Activated B cell treated with CpG ODN at 0.5 μM for 24 hours (primary cell): ENCODE data around the gene CHMP2A. TPM values are rescaled to one million over a fixed set of nuclear protein-coding genes. Genes with fewer than 3 reads are reported as not detected.
"Not testable (repeated sequence)": the region's sequence is repeated elsewhere in the genome, so short reads cannot be mapped to it uniquely, and the experiment has no call there.

Source experiments
- ATAC-seq: fragments of 200-7000 bp; cut with Tn5 transposase; one replicate; pipeline ENCODE4 v1.10.0; 2021; ENCODE audit warnings: low read depth, mild to moderate bottlenecking, moderate library complexity
- CTCF ChIA-PET: fragments of 350-600 bp; sonication (Branson Sonifier 250); formaldehyde crosslinking; loops from one replicate; lab custom pipeline; 2021; ENCODE audit warnings: antibody characterized with exemption; lab: Charles Lee
- POLR2A ChIA-PET: fragments of 350-600 bp; sonication (Branson Sonifier 250); formaldehyde crosslinking; loops from one replicate; lab custom pipeline; 2021; ENCODE audit warnings: antibody characterized with exemption; lab: Charles Lee
- DNase-seq: peaks from one replicate; pipeline ENCODE4 v3.0.0; 2022
- H3K27ac Mint-ChIP-seq: one replicate; pipeline ENCODE4 v1.8.0; 2020; ENCODE audit warnings: mixed read lengths
- H3K27me3 Mint-ChIP-seq: one replicate; pipeline ENCODE4 v1.8.0; 2021; ENCODE audit warnings: mixed read lengths
- H3K36me3 Mint-ChIP-seq: one replicate; pipeline ENCODE4 v1.8.0; 2021; ENCODE audit warnings: low read depth, mixed read lengths
- H3K4me1 Mint-ChIP-seq: one replicate; pipeline ENCODE4 v1.8.0; 2021; ENCODE audit warnings: mixed read lengths
- H3K4me3 Mint-ChIP-seq: one replicate; pipeline ENCODE4 v1.8.0; 2020; ENCODE audit warnings: mild to moderate bottlenecking, mixed read lengths
- H3K9me3 Mint-ChIP-seq: one replicate; pipeline ENCODE4 v1.8.0; 2020; ENCODE audit warnings: mixed read lengths
- CTCF ChIP-seq: fragments of 200-600 bp; IDR thresholded peaks from one replicate; pipeline ENCODE4 v1.8.0; 2022; ENCODE audit warnings: antibody characterized with exemption, mild to moderate bottlenecking
- intact Hi-C: fragments of 100-400 bp; cut with micrococcal nuclease; formaldehyde crosslinking; loops from one replicate; pipeline ENCODE4 v1.15.1; 2024
- total RNA-seq: library from RNA; stranded (reverse); gene quantifications from 2 replicates; pipeline ENCODE4 v1.2.3, GENCODE V29; 2022

The CHMP2A gene
- total RNA-seq, 1 donor from 2014 or later, result 95.6 TPM

DNA sequence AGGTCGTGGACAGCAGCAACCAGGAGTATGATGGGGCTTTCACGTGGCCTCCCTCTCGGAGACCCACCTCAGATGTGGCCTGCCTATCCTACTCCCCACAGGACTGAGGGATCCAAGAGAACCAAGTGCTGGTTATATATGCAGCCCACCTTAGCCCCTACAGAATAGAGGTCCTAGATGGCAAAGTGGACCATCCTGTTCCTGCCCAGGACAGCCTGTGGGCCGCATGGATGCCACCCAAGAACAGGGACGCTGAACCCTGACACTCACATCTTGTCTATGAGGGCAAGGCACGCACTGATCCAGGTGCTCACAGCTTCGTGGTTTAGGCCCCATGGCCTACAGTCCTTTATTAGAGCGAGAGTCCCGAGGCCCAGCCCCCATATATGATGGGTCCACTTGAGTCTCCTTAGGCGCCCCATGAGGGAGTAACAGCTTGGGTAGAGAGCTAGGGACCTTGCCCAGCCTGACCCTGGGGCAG, 41.7 kb downstream of the CHMP2A start:
- intact Hi-C loops, result no loop called here
- Mint-ChIP-seq H3K27ac (no peak overlapping the region), H3K27me3 (no peaks in the 10 kb centered on the region), H3K9me3 (no peaks in the 10 kb centered on the region), H3K4me3 (no peak overlapping the region), H3K4me1 (peaks cover 25% of the 10 kb centered on the region), H3K36me3 (peaks cover 18% of the 10 kb centered on the region)
- CTCF ChIA-PET, result interaction anchor here (1.0 to 1.2 kb wide), 4 partner anchors 13 to 68 kb away, joined by 3 to 14 read pairs (median 8); no protein-coding TSS in a partner anchor
- DNase-seq (no peak), ATAC-seq (no peak)
- POLR2A ChIA-PET, result interaction anchor here (0.5 to 1.3 kb wide), 10 partner anchors 14 to 71 kb away, joined by 3 to 7 read pairs (median 5); partner anchors contain the start of genes TRIM28 and UBE2M
- TF ChIP-seq CTCF, result no peak

DNA sequence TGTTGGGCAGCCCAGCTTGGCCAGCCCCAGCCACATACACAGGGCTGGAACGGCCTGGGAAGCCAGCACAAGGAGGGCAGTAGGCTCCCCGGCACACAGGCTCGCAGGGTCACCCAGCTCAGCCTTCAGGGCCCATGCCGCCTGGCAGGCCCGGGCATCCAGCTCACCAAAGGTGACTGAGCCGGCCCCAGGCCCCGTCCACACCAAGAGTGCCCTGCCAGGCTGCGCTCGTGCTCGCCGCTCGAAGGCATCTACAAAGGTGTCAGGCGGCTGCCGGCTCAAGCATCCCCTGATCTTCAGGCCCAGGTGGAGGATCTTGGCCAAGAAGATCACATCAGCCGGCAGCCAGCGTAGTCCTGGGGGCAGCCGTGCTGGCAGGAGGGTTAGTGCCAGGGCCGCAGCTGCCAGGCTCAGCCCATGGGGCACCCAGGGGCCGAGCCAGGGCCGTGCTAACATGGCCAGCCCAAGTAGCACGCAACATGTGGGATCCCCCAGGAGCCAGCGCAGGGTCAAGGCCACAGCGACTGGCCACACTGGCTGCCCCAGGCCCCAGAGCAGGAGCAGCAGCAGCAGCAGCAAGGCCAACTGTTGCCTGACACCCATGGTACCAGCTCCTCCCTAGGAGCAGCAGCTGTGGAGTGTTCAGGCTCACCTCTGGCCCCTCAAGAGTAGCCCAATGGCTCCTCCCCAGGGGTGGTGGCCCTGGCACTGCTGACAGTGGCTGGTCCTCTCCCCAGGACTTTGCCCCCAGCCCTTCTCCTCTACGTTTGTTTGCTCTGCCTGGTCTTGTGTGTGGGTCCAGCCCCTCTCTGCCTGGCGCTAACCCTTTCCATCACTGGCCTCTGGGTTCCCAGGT, 43.3 kb downstream of the CHMP2A start, which contains the start of gene SLC27A5:
SLC27A5 (minus strand) TSS at position 640 of the 856 bp plus-strand sequence; CDS start at position 603, 37 bp downstream.
- intact Hi-C loops, result no loop called here
- H3K27ac Mint-ChIP-seq, result no peak within 1 kb of the TSS
- TF ChIP-seq CTCF, result no peak
- ChIA-PET CTCF (interaction anchor here (1.2 to 1.3 kb wide), 2 partner anchors 9 to 69 kb away, joined by 3 read pairs; partner anchors contain the start of gene ZBTB45), POLR2A (no interaction called here)
- peaks cover 8% of the 10 kb centered on the region for H3K9me3 Mint-ChIP-seq
- ATAC-seq (no peak), DNase-seq (no peak)
- peaks cover 15% of the 10 kb centered on the region for H3K36me3 Mint-ChIP-seq
- H3K4me3 Mint-ChIP-seq, result no peak within 1 kb of the TSS
- peaks cover 19% of the 10 kb centered on the region for H3K4me1 Mint-ChIP-seq
- no peaks in the 10 kb centered on the region for H3K27me3 Mint-ChIP-seq

DNA sequence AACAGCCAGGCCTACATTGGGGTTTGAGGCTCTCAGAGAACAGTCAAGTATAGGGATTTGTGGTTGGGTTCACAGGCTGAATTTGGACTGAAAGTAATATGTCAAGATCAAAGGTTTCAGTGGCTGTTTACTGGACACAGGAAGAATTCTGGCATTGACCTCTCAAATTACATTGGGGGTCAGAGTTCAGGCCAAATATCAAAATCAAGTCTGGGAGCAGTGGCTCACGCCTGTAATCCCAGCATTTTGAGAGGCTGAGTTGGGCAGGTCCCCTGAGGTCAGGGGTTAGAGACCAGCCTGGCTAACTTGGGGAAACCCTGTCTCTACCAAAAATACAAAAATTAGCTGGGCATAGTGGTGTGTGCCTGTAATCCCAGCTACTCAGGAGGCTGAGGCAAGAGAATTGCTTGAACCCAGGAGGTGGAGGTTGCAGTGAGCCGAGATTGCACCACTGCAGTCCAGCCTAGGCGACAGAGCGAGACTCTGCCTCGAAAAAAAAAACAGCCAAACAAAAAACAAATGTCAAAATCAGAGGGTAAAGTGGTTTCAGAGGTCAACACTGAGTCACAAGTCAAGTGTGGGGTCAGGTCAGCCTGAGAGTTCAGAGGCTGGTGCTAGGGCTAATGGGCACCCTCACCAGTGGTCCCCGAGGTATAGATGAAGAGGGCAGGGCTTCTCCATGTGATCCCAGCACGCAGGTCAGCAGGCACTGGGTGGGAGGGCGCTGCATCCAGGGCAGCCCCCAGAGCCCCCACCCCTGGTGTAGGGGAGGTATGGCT, 44.6 kb downstream of the CHMP2A start:
- TF ChIP-seq CTCF, result no peak
- H3K9me3 Mint-ChIP-seq, result peaks cover 8% of the 10 kb centered on the region
- H3K27me3 Mint-ChIP-seq, result no peaks in the 10 kb centered on the region
- ChIA-PET CTCF (interaction anchor here (1.2 to 1.3 kb wide), 2 partner anchors 10 to 71 kb away, joined by 3 read pairs; partner anchors contain the start of gene ZBTB45), POLR2A (no interaction called here)
- no peak overlapping the region for H3K27ac Mint-ChIP-seq
- H3K4me3 Mint-ChIP-seq, result no peak overlapping the region
- no peak for DNase-seq
- intact Hi-C loops, result no loop called here
- peaks cover 12% of the 10 kb centered on the region for H3K4me1 Mint-ChIP-seq
- ATAC-seq, result no peak
- H3K36me3 Mint-ChIP-seq, result peaks cover 5% of the 10 kb centered on the region

GRCh38 chr19:58509731-58510083, 45.2 kb downstream of the CHMP2A start:
- Mint-ChIP-seq H3K27ac (no peak overlapping the region), H3K36me3 (peaks cover 5% of the 10 kb centered on the region), H3K4me3 (no peak overlapping the region), H3K27me3 (no peaks in the 10 kb centered on the region), H3K4me1 (peaks cover 10% of the 10 kb centered on the region), H3K9me3 (peaks cover 8% of the 10 kb centered on the region)
- ChIA-PET POLR2A (interaction anchor here (1.2 kb wide), 1 partner anchor 10 kb away, joined by 3 read pairs; no protein-coding TSS in a partner anchor), CTCF (no interaction called here)
- intact Hi-C loops, result no loop called here
- DNase-seq (no peak), ATAC-seq (no peak)
- no peak for TF ChIP-seq CTCF

DNA sequence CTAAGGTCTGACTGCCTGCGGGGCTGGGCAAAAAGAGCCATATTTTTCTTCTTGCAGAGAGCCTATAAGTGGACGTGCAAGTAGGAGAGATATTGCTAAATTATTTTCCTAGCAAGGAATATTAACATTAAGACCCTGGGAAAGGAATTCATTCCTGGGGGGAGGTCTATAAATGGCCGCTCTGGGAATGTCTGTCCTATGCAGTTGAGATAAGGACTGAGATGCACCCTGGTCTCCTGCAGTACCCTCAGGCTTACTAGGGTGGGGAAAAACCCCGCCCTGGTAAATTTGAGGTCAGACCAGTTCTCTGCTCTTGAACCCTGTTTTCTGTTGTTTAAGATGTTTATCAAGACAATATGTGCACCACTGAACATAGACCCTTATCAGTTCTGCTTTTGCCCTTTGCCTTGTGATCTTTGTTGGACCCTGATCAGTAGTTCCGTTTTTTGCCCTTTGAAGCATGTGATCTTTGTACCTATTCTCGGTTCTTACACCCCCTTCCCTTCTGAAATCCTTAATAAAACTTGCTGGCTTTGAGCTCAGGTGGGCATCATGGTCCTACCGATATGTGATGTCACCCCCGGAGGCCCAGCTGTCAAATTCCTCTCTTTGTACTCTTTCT, 47.2 kb downstream of the CHMP2A start:
- POLR2A ChIA-PET, result interaction anchor here (0.9 kb wide), 1 partner anchor 9 kb away, joined by 3 read pairs; no protein-coding TSS in a partner anchor
- H3K4me3 Mint-ChIP-seq, CTCF ChIA-PET: not testable (repeated sequence)

More for the DNA sequence above, 47.2 kb downstream of the CHMP2A start:
- ATAC-seq, H3K27ac Mint-ChIP-seq, H3K36me3 Mint-ChIP-seq, DNase-seq, H3K4me1 Mint-ChIP-seq, H3K9me3 Mint-ChIP-seq, H3K27me3 Mint-ChIP-seq, intact Hi-C loops: not testable (repeated sequence)
